Right lobe of liver (tissue), 6 donors: Measurements from ENCODE around the gene ACVR2B. TPM values are rescaled to one million over a fixed set of nuclear protein-coding genes. Genes with fewer than 3 reads are reported as not detected.

Source experiments
- ATAC-seq, 4 donors: fragments of 200-7000 bp; cut with Tn5 transposase; one replicate each; pipeline ENCODE4 v1.9.1; 2020; ENCODE audit warnings: mild to moderate bottlenecking in 4 of 4, moderate library complexity in 4 of 4
- DNase-seq, 3 donors: peaks; one replicate each; pipeline ENCODE4 v3.0.0-alpha.2; 2020
- H3K27ac ChIP-seq, 3 donors: fragments of 200-600 bp; one replicate each; pipeline ENCODE4 v1.8.0; 2022
- H3K27me3 ChIP-seq, 2 donors: fragments of 200-600 bp; one replicate each; pipeline ENCODE4 v1.8.0; 2022
- H3K36me3 ChIP-seq, 4 donors: fragments of 200-600 bp; sonication (generic) in 1 of 4; one replicate each; pipeline versions ENCODE4 v1.5.1 to v1.8.0; 2017 to 2022; ENCODE audit warnings: control low read depth in 1 of 4
- H3K4me1 ChIP-seq, 4 donors: fragments of 200-600 bp; sonication (generic) in 1 of 4; one replicate each; pipeline versions ENCODE4 v1.5.1 to v1.8.0; 2017 to 2022; ENCODE audit warnings: control low read depth in 1 of 4
- H3K4me3 ChIP-seq, 3 donors: fragments of 200-600 bp; one replicate each; pipeline ENCODE4 v1.8.0; 2022
- H3K9me3 ChIP-seq, 4 donors: fragments of 200-600 bp; sonication (generic) in 1 of 4; one replicate each; pipeline versions ENCODE4 v1.5.1 to v1.8.0; 2017 to 2022; ENCODE audit warnings: control low read depth in 1 of 4
- POLR2A ChIP-seq: fragments of 450-650 bp; IDR thresholded peaks from one replicate; pipeline ENCODE4 v1.6.1; 2017; ENCODE audit warnings: antibody characterized with exemption, mild to moderate bottlenecking
- whole genome bisulfite sequencing: methylation state at CpG from one replicate; pipeline ENCODE4 v1.1.6; 2018; ENCODE audit warnings: low coverage, low lambda C conversion rate; ENCODE audit not compliant: insufficient coverage; ENCODE audit errors: missing lambda C conversion rate; 5-methylcytosine and 5-hydroxymethylcytosine counted together
- intact Hi-C, 2 donors: fragments of 100-400 bp; cut with DNase I; formaldehyde crosslinking; loops; one replicate each; pipeline versions ENCODE4 v1.11.2 to v1.14.1; 2022
- total RNA-seq, 6 experiments: library from RNA; depleted of rRNA in 2 of 6; stranded (reverse); fragments of >200 nt in 2 of 6; fragmentation: NEBNext Ultra II Directional in 3 of 6; extraction: Animal tissue kit (Norgen Biotek cat#: 25700) in 3 of 6; gene quantifications; one replicate each; pipeline versions ENCODE4 v1.1.0 to v1.2.4, GENCODE V29; 2016 to 2023
- TF ChIP-seq, protein P1 (sequence below), 4 donors: fragments of 200-600 bp in 3 of 4; fragments of 450-650 bp in 1 of 4; IDR thresholded peaks; one replicate each; pipeline versions ENCODE4 v1.5.1 to v1.8.0; 2016 to 2022; ENCODE audit warnings: antibody characterized with exemption in 4 of 4, mild to moderate bottlenecking in 2 of 4
- donor health status: DM: no; HTN: yes; CAD: no.
- donor health status: DM: no; HTN: no; CAD: no.
- donor health status: DM: no; HTN: no; CAD: no.
- donor health status: DM: no; HTN: yes; CAD: no.
- donor health status: DM: no; HTN: yes; CAD: no.

Gene ACVR2B
- total RNA-seq, 6 experiments from 2014 or later, result 2.0 to 5.9 (median 4.4) TPM

DNA sequence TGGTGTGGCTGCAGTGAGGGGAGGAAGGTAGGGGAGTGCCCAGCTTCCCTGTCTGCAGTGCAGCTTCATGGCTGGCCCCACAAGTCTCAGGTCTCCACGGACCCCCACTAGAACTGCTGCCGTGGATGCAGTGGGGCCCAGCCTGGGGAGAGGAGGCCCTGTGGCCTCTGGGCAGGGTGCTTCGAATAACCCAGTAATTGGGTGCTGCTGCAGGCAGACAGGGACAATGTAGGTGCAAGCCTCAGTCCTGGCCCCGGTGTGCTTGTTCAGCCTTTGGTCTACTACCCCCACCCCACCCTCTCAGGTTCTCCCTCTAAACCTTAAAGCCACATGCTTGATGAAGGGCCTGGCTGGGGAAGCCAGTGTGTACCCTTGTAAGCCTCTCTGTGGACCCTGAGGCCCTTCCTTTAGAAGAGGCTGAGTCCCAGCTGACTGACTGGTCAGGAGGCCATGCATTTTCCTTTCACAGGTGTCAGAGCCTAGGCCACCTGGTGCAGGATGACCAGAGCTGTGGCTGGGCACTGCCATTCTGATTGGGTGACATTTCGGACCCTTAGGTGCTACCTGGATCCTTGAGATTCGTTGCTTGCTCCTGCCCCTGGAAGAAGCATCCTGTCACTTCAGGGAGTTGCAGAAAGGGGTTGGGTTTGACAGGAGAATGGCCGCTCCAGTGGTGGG, 21.4 kb downstream of the ACVR2B start:
- no peak for DNase-seq
- H3K4me3 ChIP-seq, result no peak overlapping the region
- intact Hi-C loops, result loop anchor here in 1 of 2 donors (5.0 to 10.0 kb wide), 2 partner anchors 128 to 350 kb away; partner anchors contain the start of gene XYLB

DNA sequence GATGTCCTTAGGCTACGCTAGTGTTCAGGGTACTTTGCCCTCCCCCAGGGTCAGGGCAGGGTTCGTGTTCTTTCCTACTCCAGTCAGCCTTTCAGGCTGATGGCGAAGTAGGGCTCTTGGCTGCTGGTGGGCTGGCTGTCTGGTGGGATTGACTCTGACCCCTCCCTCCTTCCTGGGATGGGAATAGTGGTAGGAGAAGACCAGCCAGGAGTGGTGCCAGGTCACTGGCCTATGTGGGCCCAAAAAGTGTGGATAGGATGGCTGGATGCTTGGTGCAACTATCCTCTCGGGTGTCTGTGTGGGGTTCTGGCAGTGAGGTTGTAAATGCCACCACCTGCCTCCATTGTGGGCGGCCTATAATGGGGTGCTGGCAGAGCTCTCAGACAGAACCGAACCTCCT, 22.0 kb downstream of the ACVR2B start:
- no peaks in the 10 kb centered on the region for H3K27me3 ChIP-seq
- H3K36me3 ChIP-seq, result peaks cover 0 to 9% (median under 1%) of the 10 kb centered on the region in 4 donors
- 79% methylated on average over 2 of the region's 6 CpGs for WGBS
- H3K27ac ChIP-seq, result no peak overlapping the region
- intact Hi-C loops, result loop anchor here in 1 of 2 donors (5.0 to 10.0 kb wide), 2 partner anchors 128 to 351 kb away; partner anchors contain the start of gene XYLB
- H3K4me1 ChIP-seq, result peaks cover 3 to 28% (median 12%) of the 10 kb centered on the region in 4 donors
- H3K4me3 ChIP-seq, result no peak overlapping the region
- DNase-seq (no peak), ATAC-seq (no peak)
- TF ChIP-seq, protein P1, sequence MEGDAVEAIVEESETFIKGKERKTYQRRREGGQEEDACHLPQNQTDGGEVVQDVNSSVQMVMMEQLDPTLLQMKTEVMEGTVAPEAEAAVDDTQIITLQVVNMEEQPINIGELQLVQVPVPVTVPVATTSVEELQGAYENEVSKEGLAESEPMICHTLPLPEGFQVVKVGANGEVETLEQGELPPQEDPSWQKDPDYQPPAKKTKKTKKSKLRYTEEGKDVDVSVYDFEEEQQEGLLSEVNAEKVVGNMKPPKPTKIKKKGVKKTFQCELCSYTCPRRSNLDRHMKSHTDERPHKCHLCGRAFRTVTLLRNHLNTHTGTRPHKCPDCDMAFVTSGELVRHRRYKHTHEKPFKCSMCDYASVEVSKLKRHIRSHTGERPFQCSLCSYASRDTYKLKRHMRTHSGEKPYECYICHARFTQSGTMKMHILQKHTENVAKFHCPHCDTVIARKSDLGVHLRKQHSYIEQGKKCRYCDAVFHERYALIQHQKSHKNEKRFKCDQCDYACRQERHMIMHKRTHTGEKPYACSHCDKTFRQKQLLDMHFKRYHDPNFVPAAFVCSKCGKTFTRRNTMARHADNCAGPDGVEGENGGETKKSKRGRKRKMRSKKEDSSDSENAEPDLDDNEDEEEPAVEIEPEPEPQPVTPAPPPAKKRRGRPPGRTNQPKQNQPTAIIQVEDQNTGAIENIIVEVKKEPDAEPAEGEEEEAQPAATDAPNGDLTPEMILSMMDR (IDR thresholded peaks at IDR 0.05), result no peak
- TF ChIP-seq POLR2A, result no peak
- H3K9me3 ChIP-seq, result no peaks in the 10 kb centered on the region

More for the DNA sequence above, 21.4 kb downstream of the ACVR2B start:
- TF ChIP-seq POLR2A, result no peak
- TF ChIP-seq, protein P1 (IDR thresholded peaks at IDR 0.05), result no peak
- WGBS, result 100% methylated on average over 1 of the region's 7 CpGs
- Histone ChIP-seq H3K27ac (no peak overlapping the region), H3K4me1 (peaks cover 3 to 34% (median 15%) of the 10 kb centered on the region in 4 donors), H3K9me3 (no peaks in the 10 kb centered on the region), H3K27me3 (no peaks in the 10 kb centered on the region), H3K36me3 (peaks cover 0 to 4% (median 0%) of the 10 kb centered on the region in 4 donors)
- no peak for ATAC-seq

DNA sequence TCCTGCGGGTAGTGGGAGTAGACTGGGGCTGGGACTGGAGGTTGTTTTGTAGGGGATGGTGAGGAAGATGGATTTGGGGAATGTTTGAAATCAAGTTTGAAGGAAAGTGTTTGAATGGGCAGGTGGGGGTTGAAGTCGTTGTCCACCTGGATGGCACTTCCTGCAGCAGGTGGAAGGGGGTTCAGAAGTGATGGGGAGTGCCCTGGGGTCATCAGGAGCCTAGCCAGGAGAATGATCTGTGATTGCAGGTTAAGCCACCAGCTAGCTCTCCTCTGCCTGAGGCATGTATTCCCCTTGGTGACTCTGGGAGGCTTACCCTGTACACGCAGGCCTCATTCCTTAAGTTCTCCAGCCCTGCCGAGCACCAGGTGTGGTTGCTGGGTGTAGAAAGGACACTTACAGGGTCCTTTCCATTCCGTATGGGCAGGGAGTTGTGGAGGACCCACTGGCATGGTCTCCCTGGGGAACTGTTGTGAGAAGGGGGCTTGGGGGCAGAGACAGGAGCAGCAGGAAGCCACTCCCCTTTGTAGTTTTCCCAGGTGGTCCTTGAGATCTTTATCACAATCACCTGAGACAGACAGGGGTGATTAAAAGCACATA, 22.6 kb downstream of the ACVR2B start:
- intact Hi-C loops, result loop anchor here in 1 of 2 donors (5.0 to 10.0 kb wide), 2 partner anchors 129 to 351 kb away; partner anchors contain the start of gene XYLB
- TF ChIP-seq, protein P1 (IDR thresholded peaks at IDR 0.05), result no peak
- TF ChIP-seq POLR2A, result no peak
- no peak overlapping the region for H3K4me3 ChIP-seq
- peaks cover 3 to 23% (median 9%) of the 10 kb centered on the region in 4 donors for H3K4me1 ChIP-seq
- H3K27ac ChIP-seq, result no peak overlapping the region
- ATAC-seq (no peak), DNase-seq (no peak)
- WGBS, result 93% methylated on average over 2 of the region's 5 CpGs
- H3K9me3 ChIP-seq, result no peaks in the 10 kb centered on the region
- H3K36me3 ChIP-seq, result peaks cover 0 to 14% (median 4%) of the 10 kb centered on the region in 4 donors
- H3K27me3 ChIP-seq, result no peaks in the 10 kb centered on the region

DNA sequence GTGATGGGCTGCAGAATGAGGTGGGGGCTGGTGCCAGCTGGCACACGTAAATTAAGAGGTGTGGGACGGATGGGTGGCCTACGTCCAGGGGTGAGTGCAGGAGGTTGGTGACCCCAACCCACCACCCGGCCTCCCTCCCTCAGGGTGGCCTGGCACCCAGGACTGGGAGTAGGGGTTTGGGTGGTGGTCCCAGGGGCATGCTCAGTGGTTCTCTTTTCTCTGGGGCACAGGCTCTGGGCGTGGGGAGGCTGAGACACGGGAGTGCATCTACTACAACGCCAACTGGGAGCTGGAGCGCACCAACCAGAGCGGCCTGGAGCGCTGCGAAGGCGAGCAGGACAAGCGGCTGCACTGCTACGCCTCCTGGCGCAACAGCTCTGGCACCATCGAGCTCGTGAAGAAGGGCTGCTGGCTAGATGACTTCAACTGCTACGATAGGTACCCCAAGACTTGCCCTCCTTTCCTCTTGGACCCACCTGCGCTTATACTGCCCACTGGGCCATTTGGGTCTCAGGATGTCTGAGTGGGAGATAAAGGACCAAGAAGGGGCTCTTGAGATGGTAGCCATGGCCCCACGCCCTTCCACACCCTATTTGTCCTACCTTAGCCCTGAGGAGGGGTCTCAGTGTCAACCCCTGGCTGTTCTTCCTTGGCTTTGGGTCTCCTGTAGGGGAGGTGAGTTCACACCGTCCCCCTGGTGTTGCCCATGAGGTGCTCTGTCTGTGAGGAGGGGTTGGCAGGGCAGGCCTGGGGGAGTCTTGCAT, 23.5 kb downstream of the ACVR2B start:
- Histone ChIP-seq H3K27ac (no peak overlapping the region), H3K27me3 (no peaks in the 10 kb centered on the region), H3K4me1 (peaks cover 0 to 15% (median 4%) of the 10 kb centered on the region in 4 donors), H3K9me3 (no peaks in the 10 kb centered on the region), H3K36me3 (peaks cover 0 to 23% (median 6%) of the 10 kb centered on the region in 4 donors), H3K4me3 (no peak overlapping the region)
- WGBS, result 85% methylated on average over 6 of the region's 21 CpGs
- intact Hi-C loops, result loop anchor here in 1 of 2 donors (5.0 to 10.0 kb wide), 2 partner anchors 130 to 352 kb away; partner anchors contain the start of gene XYLB
- no peak for ATAC-seq
- TF ChIP-seq POLR2A, result no peak
- TF ChIP-seq, protein P1 (IDR thresholded peaks at IDR 0.05), result no peak
- no peak for DNase-seq
